NOMO-1 (cell line): ENCODE data around the gene UBA1.
"Not testable (repeated sequence)": the region's sequence is repeated elsewhere in the genome, so short reads cannot be mapped to it uniquely, and the experiment has no call there.

Experiments used
- DNase-seq, 2 experiments: peaks; one replicate each; lab custom pipeline; 2025; ENCODE audit not compliant: unreplicated experiment in 2 of 2; lab: John Stamatoyannopoulos, UW

Gene UBA1

GRCh38 chrX:47247999-47248320 lies 54.3 kb downstream of the UBA1 start:
- DNase-seq: no peak

- DNase-seq: no peak
Measured at GRCh38 chrX:47248576-47248975, 54.9 kb downstream of the UBA1 start.

- DNase-seq: no peak
Measured at GRCh38 chrX:47250017-47250347, 56.4 kb downstream of the UBA1 start.

- not testable (repeated sequence) for DNase-seq
Measured at GRCh38 chrX:47257620-47258019, 64.0 kb downstream of the UBA1 start.
